ENCODE data around the gene PRR15. TPM values are rescaled to one million over a fixed set of nuclear protein-coding genes. Genes with fewer than 3 reads are reported as not detected.

The PRR15 gene
- total and polyA plus RNA-seq, 8 donors, result 6.1 to 53.6 (median 10.3) TPM

GRCh38 chr7:29596593-29597178 lies 33.1 kb downstream of the PRR15 start:
- TF ChIP-seq POLR2AphosphoS5 (IDR thresholded peaks at IDR 0.05) (no peak), CTCF (IDR thresholded peaks at IDR 0.05) (no peak), EP300 (IDR thresholded peaks at IDR 0.05) (no peak)
- Histone ChIP-seq H3K9me3 (no peaks in the 10 kb centered on the region), H3K27me3 (no peaks in the 10 kb centered on the region), H3K4me3 (no peak overlapping the region), H3K4me1 (peaks cover 0 to 11% (median 3%) of the 10 kb centered on the region in 4 donors), H3K27ac (no peak overlapping the region), H3K36me3 (no peaks in the 10 kb centered on the region)
- intact Hi-C loops (cut with DNase I; ENCODE audit: low total_unique reads), result no loop called here
- WGBS, 5 donors, result 69 to 82% (median 77%) methylated on average over 3 of the region's 3 CpGs
- DNase-seq, result no peak

GRCh38 chr7:29597266-29597665 lies 33.6 kb downstream of the PRR15 start:
- DNase-seq, result no peak
- intact Hi-C loops (cut with DNase I; ENCODE audit: low total_unique reads), result no loop called here
- Histone ChIP-seq H3K9me3 (no peaks in the 10 kb centered on the region), H3K36me3 (no peaks in the 10 kb centered on the region), H3K4me3 (no peak overlapping the region), H3K27ac (peak overlapping the region in 1 of 5 donors; percentile 66), H3K4me1 (peaks cover 0 to 11% (median 3%) of the 10 kb centered on the region in 4 donors), H3K27me3 (no peaks in the 10 kb centered on the region)
- TF ChIP-seq POLR2AphosphoS5 (IDR thresholded peaks at IDR 0.05) (no peak), CTCF (IDR thresholded peaks at IDR 0.05) (no peak), EP300 (IDR thresholded peaks at IDR 0.05) (no peak), POLR2A (IDR thresholded peaks at IDR 0.05) (no peak)
- WGBS, 5 donors, result 92 to 100% (median 97%) methylated on average over 2 of the region's 2 CpGs

GRCh38 chr7:29598137-29598536 lies 34.5 kb downstream of the PRR15 start:
- Histone ChIP-seq H3K9me3 (no peaks in the 10 kb centered on the region), H3K4me3 (no peak overlapping the region), H3K27ac (peak overlapping the region in 4 of 5 donors; percentile 24 to 66 (median 64)), H3K36me3 (no peaks in the 10 kb centered on the region), H3K27me3 (no peaks in the 10 kb centered on the region), H3K4me1 (peaks cover 0 to 11% (median 3%) of the 10 kb centered on the region in 4 donors)
- TF ChIP-seq POLR2A (IDR thresholded peaks at IDR 0.05) (no peak), CTCF (IDR thresholded peaks at IDR 0.05) (no peak), POLR2AphosphoS5 (IDR thresholded peaks at IDR 0.05) (no peak), EP300 (IDR thresholded peaks at IDR 0.05) (no peak)
- 50 to 72% (median 58%) methylated on average over 3 of the region's 3 CpGs for WGBS, 5 donors
- intact Hi-C loops (cut with DNase I; ENCODE audit: low total_unique reads), result no loop called here
- DNase-seq, result no peak

GRCh38 chr7:29598613-29599012 lies 35.0 kb downstream of the PRR15 start:
- Histone ChIP-seq H3K27me3 (no peaks in the 10 kb centered on the region), H3K36me3 (no peaks in the 10 kb centered on the region), H3K27ac (peak overlapping the region in 3 of 5 donors; percentile 24 to 66 (median 66)), H3K9me3 (no peaks in the 10 kb centered on the region), H3K4me3 (no peak overlapping the region), H3K4me1 (peaks cover 0 to 11% (median 3%) of the 10 kb centered on the region in 4 donors)
- peak; percentile 86 to 88 for DNase-seq
- 29 to 49% (median 32%) methylated on average over 8 of the region's 8 CpGs for WGBS, 5 donors
- intact Hi-C loops (cut with DNase I; ENCODE audit: low total_unique reads), result no loop called here
- TF ChIP-seq POLR2A (IDR thresholded peaks at IDR 0.05) (no peak), POLR2AphosphoS5 (IDR thresholded peaks at IDR 0.05) (peak in 2 of 3 donors; percentile 20 to 70), EP300 (IDR thresholded peaks at IDR 0.05) (no peak), CTCF (IDR thresholded peaks at IDR 0.05) (no peak)

Data from stomach (tissue), 9 donors.